ENCODE data around the gene PDLIM5.

DNA sequence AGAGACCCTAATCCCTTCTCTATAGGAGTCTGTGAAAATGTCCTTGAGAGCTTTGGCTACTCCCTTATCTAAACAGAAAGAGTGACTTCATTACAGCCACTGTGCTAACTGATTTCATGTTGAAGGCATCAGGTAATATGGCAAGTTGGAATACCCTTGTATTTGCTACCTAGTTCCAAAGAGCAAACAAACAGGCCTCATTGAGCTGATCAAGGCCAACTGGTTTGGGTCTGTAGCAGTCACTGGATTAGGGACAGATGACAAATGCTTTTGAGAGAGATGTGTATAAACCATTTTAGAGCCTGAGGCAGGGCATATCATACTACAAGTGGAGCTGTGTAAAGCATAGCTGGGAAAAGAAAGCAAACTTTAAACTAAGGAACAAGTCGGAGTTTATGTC, 22.9 kb upstream of the PDLIM5 start:
- TF ChIP-seq, protein P1, sequence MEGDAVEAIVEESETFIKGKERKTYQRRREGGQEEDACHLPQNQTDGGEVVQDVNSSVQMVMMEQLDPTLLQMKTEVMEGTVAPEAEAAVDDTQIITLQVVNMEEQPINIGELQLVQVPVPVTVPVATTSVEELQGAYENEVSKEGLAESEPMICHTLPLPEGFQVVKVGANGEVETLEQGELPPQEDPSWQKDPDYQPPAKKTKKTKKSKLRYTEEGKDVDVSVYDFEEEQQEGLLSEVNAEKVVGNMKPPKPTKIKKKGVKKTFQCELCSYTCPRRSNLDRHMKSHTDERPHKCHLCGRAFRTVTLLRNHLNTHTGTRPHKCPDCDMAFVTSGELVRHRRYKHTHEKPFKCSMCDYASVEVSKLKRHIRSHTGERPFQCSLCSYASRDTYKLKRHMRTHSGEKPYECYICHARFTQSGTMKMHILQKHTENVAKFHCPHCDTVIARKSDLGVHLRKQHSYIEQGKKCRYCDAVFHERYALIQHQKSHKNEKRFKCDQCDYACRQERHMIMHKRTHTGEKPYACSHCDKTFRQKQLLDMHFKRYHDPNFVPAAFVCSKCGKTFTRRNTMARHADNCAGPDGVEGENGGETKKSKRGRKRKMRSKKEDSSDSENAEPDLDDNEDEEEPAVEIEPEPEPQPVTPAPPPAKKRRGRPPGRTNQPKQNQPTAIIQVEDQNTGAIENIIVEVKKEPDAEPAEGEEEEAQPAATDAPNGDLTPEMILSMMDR (IDR thresholded peaks at IDR 0.05): no peak
- TF ChIP-seq POLR2A (IDR thresholded peaks at IDR 0.05): no peak

Measured in suprapubic skin (tissue), 3 donors.